K562 (cell line): ENCODE measurements around the gene SERPINA12. TPM values are rescaled to one million over a fixed set of nuclear protein-coding genes. Genes with fewer than 3 reads are reported as not detected.

Experiments used
- ATAC-seq: fragments of 200-7000 bp; cut with Tn5 transposase; 3 replicates; pipeline ENCODE4 v1.9.1; 2020; ENCODE audit warnings: moderate library complexity
- BruUV-seq: library from RNA; stranded (reverse); fragments of 400-500 nt; replicated peaks from 2 replicates; lab custom pipeline; 2021; lab: Mats Ljungman, UMichigan
- CTCF ChIA-PET: fragments of 300-600 bp; formaldehyde crosslinking; extraction: SDS; loops from one replicate; lab custom pipeline; 2021; ENCODE audit warnings: low intra/inter-chr PET ratio; lab: Yijun Ruan, JAX
- POLR2A ChIA-PET: fragments of 300-600, 350-650 bp; sonication (Branson Sonifier 250); formaldehyde crosslinking; extraction: SDS; loops from one replicate; lab custom pipeline; 2021; ENCODE audit warnings: antibody characterized with exemption, inconsistent platforms; lab: Yijun Ruan, JAX
- DNase-seq, 4 experiments: peaks; one replicate each; pipeline versions ENCODE4 v3.0.0 to v3.0.0-alpha.2; 2011 to 2018; ENCODE audit warnings: low spot score in 3 of 4, mixed read lengths in 3 of 4; ENCODE audit errors: extremely low read depth in 1 of 4
- FAIRE-seq: peaks from 2 replicates; lab custom pipeline; 2011; peaks lifted over from hg19 to GRCh38; lab: Jason Lieb, UNC
- H2AFZ ChIP-seq: 2 replicates; pipeline ENCODE4 v1.6.0; 2011; ENCODE audit warnings: low read depth, low read length, control low read depth, inconsistent platforms
- H3K27ac ChIP-seq: fragments of 200-600 bp; 3 replicates; pipeline ENCODE4 v1.8.0; 2011; ENCODE audit warnings: low read depth, mild to moderate bottlenecking, control low read depth, inconsistent platforms, low read length, moderate library complexity, mixed read lengths; ENCODE audit errors: extremely low read depth
- H3K27me3 ChIP-seq, 2 experiments: fragments of 300-600 bp in 1 of 2; 2 replicates in 1 of 2; 3 replicates in 1 of 2; pipeline versions ENCODE4 v1.6.0 to v1.8.0; 2011; ENCODE audit warnings: inconsistent platforms in 2 of 2, low read length in 2 of 2, mild to moderate bottlenecking in 1 of 2, mixed read lengths in 1 of 2, moderate library complexity in 1 of 2; ENCODE audit not compliant: control insufficient read depth in 2 of 2, insufficient read depth in 2 of 2
- H3K36me3 ChIP-seq: fragments of 300-600 bp; 3 replicates; pipeline ENCODE4 v1.8.0; 2011; ENCODE audit warnings: mild to moderate bottlenecking, low read length, inconsistent platforms; ENCODE audit not compliant: control insufficient read depth, insufficient read depth
- H3K4me1 ChIP-seq, 2 experiments: fragments of 200-600 bp in 1 of 2; replicated peaks in 1 of 2; 2 replicates in 1 of 2; 3 replicates in 1 of 2; pipeline versions ENCODE4 v1.5.1 to v1.8.0; 2011; ENCODE audit warnings: inconsistent platforms in 2 of 2, low read length in 2 of 2, mild to moderate bottlenecking in 1 of 2, mixed read lengths in 1 of 2, moderate library complexity in 1 of 2; ENCODE audit not compliant: control insufficient read depth in 2 of 2, insufficient read depth in 2 of 2
- H3K4me2 ChIP-seq: 2 replicates; pipeline ENCODE4 v1.6.1; 2011; ENCODE audit warnings: low read length, control low read depth, inconsistent platforms, mixed read lengths; ENCODE audit not compliant: insufficient read depth
- H3K4me3 ChIP-seq: fragments of 200-600 bp; sonication (generic), shearing (Covaris generic); 2 replicates; pipeline ENCODE4 v1.5.1; 2016; ENCODE audit warnings: control low read depth, inconsistent platforms
- H3K79me2 ChIP-seq: fragments of 200-600 bp; 3 replicates; pipeline ENCODE4 v1.8.0; 2011; ENCODE audit warnings: low read length, inconsistent platforms; ENCODE audit not compliant: control insufficient read depth, insufficient read depth
- H3K9ac ChIP-seq, 2 experiments: 2 replicates each; pipeline versions ENCODE4 v1.6.0 to v1.6.1; 2011; ENCODE audit warnings: low read depth in 2 of 2, low read length in 2 of 2, control low read depth in 1 of 2, inconsistent platforms in 1 of 2, mild to moderate bottlenecking in 1 of 2, mixed read lengths in 1 of 2; ENCODE audit not compliant: insufficient read depth in 1 of 2
- H3K9me1 ChIP-seq: one replicate; pipeline ENCODE4 v1.6.0; 2011; ENCODE audit warnings: inconsistent platforms, mild to moderate bottlenecking, low read length, moderate library complexity; ENCODE audit not compliant: control insufficient read depth, insufficient read depth
- H3K9me3 ChIP-seq: replicated peaks from 2 replicates; pipeline ENCODE4 v1.5.1; 2011; ENCODE audit warnings: low read depth, low read length, inconsistent platforms; ENCODE audit not compliant: control insufficient read depth, insufficient read depth
- H4K20me1 ChIP-seq: replicated peaks from 2 replicates; pipeline ENCODE4 v1.6.1; 2011; ENCODE audit warnings: low read length, inconsistent platforms, mixed read lengths; ENCODE audit not compliant: control insufficient read depth, insufficient read depth
- BRD9 ChIP-seq: fragments of 450-650 bp; IDR thresholded peaks from 2 replicates; pipeline ENCODE4 v1.6.1; 2018; ENCODE audit warnings: low read depth; ENCODE audit not compliant: partially characterized antibody
- MECOM ChIP-seq: fragments of 250-450 bp; sonication (Bioruptor Pico); IDR thresholded peaks from 2 replicates; pipeline ENCODE4 v1.8.0; 2022; ENCODE audit warnings: inconsistent platforms
- PURB ChIP-seq: sonication (generic); formaldehyde crosslinking; IDR thresholded peaks from 2 replicates; pipeline ENCODE4 v1.9.0; 2021; ENCODE audit warnings: low read depth, mild to moderate bottlenecking, missing genetic modification reagents
- ZNF644 ChIP-seq: fragments of 200-800 bp; sonication (Bioruptor generic); IDR thresholded peaks from 2 replicates; pipeline ENCODE4 v1.6.1; 2016; ENCODE audit warnings: low read depth, missing genetic modification characterization, missing compliant biosample characterization
- WGBS: fragments of 100-300 bp; shearing (Covaris generic); methylation state at CpG from one replicate; pipeline ENCODE4 v1.1.6; 2016; ENCODE audit warnings: low coverage, mixed read lengths; ENCODE audit not compliant: insufficient coverage; ENCODE audit errors: missing lambda C conversion rate; 5-methylcytosine and 5-hydroxymethylcytosine counted together
- in situ Hi-C: fragments of 300-500 bp; cut with MboI; formaldehyde crosslinking; loops from 4 replicates; pipeline ENCODE4 v1.15.0; 2018; ENCODE audit warnings: inconsistent platforms, mixed read lengths
- intact Hi-C: fragments of 100-400 bp; cut with micrococcal nuclease; formaldehyde crosslinking; loops from 2 replicates; pipeline ENCODE4 v1.14.2; 2022
- polyA plus RNA-seq, 8 experiments: library from polyadenylated mRNA; depleted of rRNA in 4 of 8; stranded (reverse) in 5 of 8; unstranded in 3 of 8; fragments of >200 nt; fragmentation: Nextera tagmentation in 2 of 8; fragmentation: Illumina TruSeq in 1 of 8; extraction: Ambion mirVana in 2 of 8; extraction: Trizol in 1 of 8; gene quantifications; 2 replicates each; pipeline versions ENCODE4 v1.2.1 to v1.2.3, GENCODE V29; 2011 to 2014; ENCODE audit warnings: inconsistent platforms in 1 of 8, missing spikeins in 1 of 8
- total RNA-seq, 7 experiments: library from RNA; depleted of rRNA in 6 of 7; stranded (reverse); fragments of >200 nt in 6 of 7; fragmentation: Illumina TruSeq in 2 of 7; extraction: Trizol in 2 of 7; gene quantifications; 2 replicates each; pipeline versions ENCODE4 v1.2.1 to v1.2.3, GENCODE V29; 2011 to 2021; ENCODE audit warnings: low replicate concordance in 1 of 7
- TF ChIP-seq, protein P1 (sequence below): fragments of 450-650 bp; formaldehyde crosslinking; IDR thresholded peaks from 2 replicates; pipeline ENCODE4 v1.4.0; 2020; ENCODE audit warnings: mild to moderate bottlenecking, mixed read lengths

The SERPINA12 gene
- total and polyA plus RNA-seq, 9 of the 15 experiments (the other 6 are each of a cell fraction or from before 2014, with no cell fraction given) = not detected

DNA sequence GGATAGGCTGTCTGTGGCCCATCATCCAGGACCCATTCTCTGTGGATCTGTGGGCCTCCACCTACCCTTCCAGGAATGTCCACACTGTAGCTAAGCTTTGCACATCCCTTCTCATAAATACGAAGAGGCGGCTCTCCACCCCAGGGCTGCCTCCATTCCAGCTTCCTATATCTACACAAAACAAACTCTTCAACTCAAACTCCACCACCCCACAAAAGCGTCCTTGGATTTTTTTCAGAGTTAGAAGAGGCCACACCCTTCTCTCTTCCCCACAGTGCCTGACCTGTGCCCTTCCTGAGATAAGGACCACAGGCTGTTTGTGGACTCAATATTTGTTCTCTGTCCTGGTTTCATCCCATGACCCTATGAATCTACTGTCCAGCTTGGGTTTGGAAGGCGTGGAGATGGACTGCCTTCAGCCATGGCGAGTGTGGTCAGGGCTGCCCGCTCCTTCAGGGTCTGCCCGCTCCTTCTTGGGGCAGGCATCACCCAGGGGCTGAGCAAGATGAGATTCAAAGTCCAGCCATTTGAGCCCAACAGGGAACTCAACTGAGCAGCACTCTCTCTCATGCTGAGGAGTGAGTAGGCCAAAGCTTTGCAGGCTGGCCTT lies 13.0 kb upstream of the SERPINA12 start:
- intact Hi-C loops = no loop called here
- CTCF ChIA-PET = no interaction called here

More for the DNA sequence above, 13.0 kb upstream of the SERPINA12 start:
- ATAC-seq = no peak
- FAIRE-seq = no peak
- Histone ChIP-seq H3K4me3 (no peak overlapping the region), H3K79me2 (no peaks in the 10 kb centered on the region), H3K4me1 (no peaks in the 10 kb centered on the region), H3K9me3 (no peaks in the 10 kb centered on the region), H3K9ac (no peak overlapping the region), H3K4me2 (no peak overlapping the region), H4K20me1 (no peaks in the 10 kb centered on the region), H3K9me1 (no peaks in the 10 kb centered on the region), H3K36me3 (no peaks in the 10 kb centered on the region), H3K27me3 (no peaks in the 10 kb centered on the region), H3K27ac (no peak overlapping the region), H2AFZ (no peak overlapping the region)
- in situ Hi-C loops = no loop called here
- 4% methylated on average over 5 of the region's 7 CpGs for WGBS
- DNase-seq = no peak
- POLR2A ChIA-PET = no interaction called here
- BruUV-seq = no TSS peak
- TF ChIP-seq, protein P1, sequence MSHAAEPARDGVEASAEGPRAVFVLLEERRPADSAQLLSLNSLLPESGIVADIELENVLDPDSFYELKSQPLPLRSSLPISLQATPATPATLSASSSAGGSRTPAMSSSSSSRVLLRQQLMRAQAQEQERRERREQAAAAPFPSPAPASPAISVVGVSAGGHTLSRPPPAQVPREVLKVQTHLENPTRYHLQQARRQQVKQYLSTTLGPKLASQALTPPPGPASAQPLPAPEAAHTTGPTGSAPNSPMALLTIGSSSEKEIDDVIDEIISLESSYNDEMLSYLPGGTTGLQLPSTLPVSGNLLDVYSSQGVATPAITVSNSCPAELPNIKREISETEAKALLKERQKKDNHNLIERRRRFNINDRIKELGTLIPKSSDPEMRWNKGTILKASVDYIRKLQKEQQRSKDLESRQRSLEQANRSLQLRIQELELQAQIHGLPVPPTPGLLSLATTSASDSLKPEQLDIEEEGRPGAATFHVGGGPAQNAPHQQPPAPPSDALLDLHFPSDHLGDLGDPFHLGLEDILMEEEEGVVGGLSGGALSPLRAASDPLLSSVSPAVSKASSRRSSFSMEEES (CRISPR knock-in tag) = no peak
- TF ChIP-seq MECOM (CRISPR knock-in tag) = no peak
- TF ChIP-seq ZNF644 (tag) = no peak
- TF ChIP-seq PURB (CRISPR knock-in tag) = no peak
- TF ChIP-seq BRD9 = no peak
